Calu3 (cell line): ENCODE results near the gene CD80. TPM values are rescaled to one million over a fixed set of nuclear protein-coding genes. Genes with fewer than 3 reads are reported as not detected.
A peak's percentile ranks its signal among the peaks of the same experiment; 100 is the strongest.

Experiments
- BruUV-seq: library from RNA; stranded (reverse); fragments of 400-500 nt; replicated peaks from 2 replicates; lab custom pipeline; 2021; lab: Mats Ljungman, UMichigan
- CTCF ChIA-PET: fragments of 300-600 bp; sonication (Branson Sonifier 250); formaldehyde crosslinking; loops from one replicate; lab custom pipeline; 2022; ENCODE audit warnings: antibody characterized with exemption; lab: Charles Lee
- DNase-seq: peaks from one replicate; pipeline ENCODE4 v3.0.0; 2022
- H3K27ac Mint-ChIP-seq: one replicate; pipeline ENCODE4 v1.8.0; 2022; ENCODE audit warnings: mixed read lengths; ENCODE audit not compliant: unreplicated experiment
- H3K27me3 Mint-ChIP-seq: one replicate; pipeline ENCODE4 v1.8.0; 2022; ENCODE audit warnings: mixed read lengths; ENCODE audit not compliant: unreplicated experiment
- H3K36me3 Mint-ChIP-seq: one replicate; pipeline ENCODE4 v1.8.0; 2022; ENCODE audit warnings: mild to moderate bottlenecking, moderate library complexity, mixed read lengths; ENCODE audit not compliant: insufficient read depth, unreplicated experiment
- H3K4me1 Mint-ChIP-seq: one replicate; pipeline ENCODE4 v1.8.0; 2022; ENCODE audit warnings: mild to moderate bottlenecking, low read depth, mixed read lengths; ENCODE audit not compliant: unreplicated experiment
- H3K4me3 Mint-ChIP-seq: one replicate; pipeline ENCODE4 v1.8.0; 2022; ENCODE audit warnings: mild to moderate bottlenecking, low read depth, moderate library complexity, mixed read lengths; ENCODE audit not compliant: unreplicated experiment
- H3K9me3 Mint-ChIP-seq: one replicate; pipeline ENCODE4 v1.8.0; 2022; ENCODE audit warnings: low read depth, mixed read lengths; ENCODE audit not compliant: unreplicated experiment
- CTCF ChIP-seq: fragments of 200-600 bp; IDR thresholded peaks from one replicate; pipeline ENCODE4 v1.8.0; 2022; ENCODE audit warnings: antibody characterized with exemption; ENCODE audit not compliant: unreplicated experiment
- intact Hi-C: fragments of 100-400 bp; cut with micrococcal nuclease; formaldehyde crosslinking; loops from one replicate; pipeline ENCODE4 v1.10.0; 2022; ENCODE audit not compliant: unreplicated experiment
- total RNA-seq: library from RNA; stranded (reverse); gene quantifications from 2 replicates; pipeline ENCODE4 v1.2.3, GENCODE V29; 2022

Gene CD80
- total RNA-seq, 1 experiment from 2014 or later, result not detected

GRCh38 chr3:119582178-119582577 lies 22.8 kb upstream of the CD80 start:
- no peak for TF ChIP-seq CTCF
- Mint-ChIP-seq H3K4me3 (no peak overlapping the region), H3K27me3 (no peaks in the 10 kb centered on the region), H3K4me1 (no peaks in the 10 kb centered on the region), H3K9me3 (no peaks in the 10 kb centered on the region), H3K27ac (no peak overlapping the region), H3K36me3 (peaks cover 10% of the 10 kb centered on the region)
- intact Hi-C loops, result no loop called here
- CTCF ChIA-PET, result no interaction called here
- DNase-seq, result no peak
- no TSS peak for BruUV-seq

- Mint-ChIP-seq H3K4me3 (peak overlapping the region; percentile 76), H3K4me1 (no peaks in the 10 kb centered on the region), H3K27ac (no peak overlapping the region), H3K9me3 (no peaks in the 10 kb centered on the region), H3K36me3 (peaks cover 10% of the 10 kb centered on the region), H3K27me3 (no peaks in the 10 kb centered on the region)
- intact Hi-C loops, result no loop called here
- no peak for TF ChIP-seq CTCF
- BruUV-seq, result TSS peak; percentile 61
- no peak for DNase-seq
- CTCF ChIA-PET, result no interaction called here
Measured at GRCh38 chr3:119580067-119580760, 20.8 kb upstream of the CD80 start.

DNA sequence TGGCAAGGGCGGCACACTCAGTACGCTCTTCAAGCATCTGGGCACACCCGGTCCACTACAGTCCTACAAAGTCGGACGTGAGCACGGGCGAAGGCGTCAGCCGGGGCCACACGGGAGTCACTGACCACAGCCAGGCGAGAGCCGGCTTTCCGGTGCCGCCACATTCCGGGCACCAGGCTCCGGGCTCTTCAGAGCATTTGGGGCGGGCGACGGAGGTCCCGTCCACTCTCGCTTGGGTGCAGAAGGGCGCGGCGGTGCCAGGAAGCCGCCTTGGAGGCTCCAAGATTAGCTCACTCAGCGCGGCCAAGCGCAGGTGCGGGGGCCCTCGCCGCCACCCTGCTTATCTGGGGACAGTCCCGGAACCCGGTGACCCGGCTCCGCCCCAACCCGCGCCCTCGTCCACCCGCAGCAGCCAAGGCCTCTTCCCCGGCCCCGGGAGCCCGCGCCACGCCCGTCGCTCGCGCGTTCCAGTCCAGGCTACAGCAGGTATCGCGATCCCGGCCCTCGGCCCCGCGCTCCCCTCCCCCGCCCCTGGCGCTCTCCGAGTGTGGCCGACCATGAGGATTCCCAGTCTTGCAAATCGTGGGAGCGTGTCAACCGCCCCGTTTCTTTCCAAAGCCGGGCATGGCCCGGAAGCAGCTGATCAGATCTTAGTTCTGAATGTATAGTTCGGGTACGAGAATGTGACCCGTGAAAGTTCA lies 20.1 kb upstream of the CD80 start, which contains the start of gene ADPRH:
ADPRH (plus strand) TSS at position 127 of the 701 bp plus-strand sequence. CDS start 2,678 bp downstream, outside the sequence.
- H3K4me1 Mint-ChIP-seq, result no peaks in the 10 kb centered on the region
- CTCF ChIA-PET, result no interaction called here
- H3K36me3 Mint-ChIP-seq, result peaks cover 10% of the 10 kb centered on the region
- no TSS peak for BruUV-seq
- no peak within 1 kb of the TSS for H3K27ac Mint-ChIP-seq
- H3K4me3 Mint-ChIP-seq, result peak within 1 kb of the TSS; percentile 76
- no peaks in the 10 kb centered on the region for H3K9me3 Mint-ChIP-seq
- DNase-seq, result peak; percentile 70
- no peaks in the 10 kb centered on the region for H3K27me3 Mint-ChIP-seq
- no peak for TF ChIP-seq CTCF
- intact Hi-C loops, result no loop called here

GRCh38 chr3:119575507-119575906 lies 16.1 kb upstream of the CD80 start:
- Mint-ChIP-seq H3K4me3 (no peak overlapping the region), H3K36me3 (peaks cover 10% of the 10 kb centered on the region), H3K9me3 (no peaks in the 10 kb centered on the region), H3K27ac (no peak overlapping the region), H3K4me1 (no peaks in the 10 kb centered on the region), H3K27me3 (no peaks in the 10 kb centered on the region)
- CTCF ChIA-PET, result no interaction called here
- intact Hi-C loops, result no loop called here
- TF ChIP-seq CTCF, result no peak
- BruUV-seq, result no TSS peak
- DNase-seq, result no peak
